Endothelial cell of umbilical vein (primary cell): ENCODE measurements around the gene SOX11. TPM values are rescaled to one million over a fixed set of nuclear protein-coding genes. Genes with fewer than 3 reads are reported as not detected.

Experiments used
- BruUV-seq: library from RNA; stranded (reverse); fragments of 400-500 nt; replicated peaks from 2 replicates; lab custom pipeline; 2021; lab: Mats Ljungman, UMichigan
- CTCF ChIA-PET: fragments of 300-600, 350-600 bp; sonication (Branson Sonifier 250); formaldehyde crosslinking; loops from one replicate; lab custom pipeline; 2021; ENCODE audit warnings: antibody characterized with exemption, inconsistent platforms; lab: Charles Lee
- POLR2A ChIA-PET: fragments of 300-600, 350-600 bp; sonication (Branson Sonifier 250); formaldehyde crosslinking; loops from one replicate; lab custom pipeline; 2021; ENCODE audit warnings: antibody characterized with exemption, inconsistent platforms; lab: Charles Lee
- DNase-seq: peaks from one replicate; pipeline ENCODE4 v3.0.0-alpha.2; 2011; ENCODE audit warnings: low read depth, low spot score
- FAIRE-seq: peaks from 2 replicates; lab custom pipeline; 2011; peaks lifted over from hg19 to GRCh38; lab: Jason Lieb, UNC
- H2AFZ ChIP-seq: 2 replicates; pipeline ENCODE4 v1.6.0; 2012; ENCODE audit warnings: low read depth, low read length, control low read depth, inconsistent platforms
- H3K27ac ChIP-seq: 2 replicates; pipeline ENCODE4 v1.5.1; 2011; ENCODE audit warnings: low read depth, mild to moderate bottlenecking, control low read depth, low read length, moderate library complexity; ENCODE audit not compliant: insufficient read depth
- H3K27me3 ChIP-seq, 2 experiments: 2 replicates each; pipeline versions ENCODE4 v1.6.0 to v1.6.1; 2011; ENCODE audit warnings: low read length in 2 of 2, mixed read lengths in 1 of 2; ENCODE audit not compliant: control insufficient read depth in 2 of 2, insufficient read depth in 2 of 2
- H3K36me3 ChIP-seq, 2 experiments: 2 replicates in 1 of 2; 3 replicates in 1 of 2; pipeline ENCODE4 v1.5.1; 2011; ENCODE audit warnings: low read length in 2 of 2, mild to moderate bottlenecking in 1 of 2, moderate library complexity in 1 of 2; ENCODE audit not compliant: control insufficient read depth in 2 of 2, insufficient read depth in 2 of 2; ENCODE audit errors: extremely low read depth in 1 of 2
- H3K4me1 ChIP-seq: 3 replicates; pipeline ENCODE4 v1.5.1; 2011; ENCODE audit warnings: mild to moderate bottlenecking, low read length; ENCODE audit not compliant: control insufficient read depth, insufficient read depth; ENCODE audit errors: extremely low read depth
- H3K4me2 ChIP-seq: 2 replicates; pipeline ENCODE4 v1.6.1; 2011; ENCODE audit warnings: low read length, control low read depth, mixed read lengths; ENCODE audit not compliant: insufficient read depth
- H3K4me3 ChIP-seq, 3 experiments: fragments of 200-600 bp in 1 of 3; sonication (generic), shearing (Covaris generic) in 1 of 3; replicated peaks in 1 of 3; 2 replicates each; pipeline ENCODE4 v1.5.1; 2011 to 2016; ENCODE audit warnings: control low read depth in 3 of 3, low read length in 3 of 3, mild to moderate bottlenecking in 2 of 3, inconsistent platforms in 1 of 3, low read depth in 1 of 3, moderate library complexity in 1 of 3; ENCODE audit not compliant: insufficient read depth in 1 of 3
- H3K79me2 ChIP-seq: 2 replicates; pipeline ENCODE4 v1.6.0; 2012; ENCODE audit warnings: low read length, inconsistent platforms; ENCODE audit not compliant: control insufficient read depth, insufficient read depth
- H3K9ac ChIP-seq: replicated peaks from 2 replicates; pipeline ENCODE3; 2011; ENCODE audit warnings: low read length, control low read depth; ENCODE audit not compliant: insufficient read depth; ENCODE audit errors: extremely low read depth
- H3K9me1 ChIP-seq: replicated peaks from 3 replicates; pipeline ENCODE4 v1.6.0; 2011; ENCODE audit warnings: mild to moderate bottlenecking, low read length; ENCODE audit not compliant: control insufficient read depth, insufficient read depth; ENCODE audit errors: extremely low read depth
- H3K9me3 ChIP-seq: replicated peaks from 2 replicates; pipeline ENCODE4 v1.5.1; 2012; ENCODE audit warnings: low read length, inconsistent platforms; ENCODE audit not compliant: control insufficient read depth, insufficient read depth
- H4K20me1 ChIP-seq: replicated peaks from 2 replicates; pipeline ENCODE3; 2011; ENCODE audit warnings: mild to moderate bottlenecking, low read length; ENCODE audit not compliant: control insufficient read depth, insufficient read depth; ENCODE audit errors: extremely low read depth
- EZH2 ChIP-seq: IDR thresholded peaks from 2 replicates; pipeline ENCODE4 v1.6.1; 2012; ENCODE audit warnings: borderline replicate concordance, low read depth, mild to moderate bottlenecking, moderate library complexity, low read length, inconsistent platforms; ENCODE audit not compliant: severe bottlenecking
- FOS ChIP-seq: IDR thresholded peaks from 2 replicates; pipeline ENCODE4 v1.6.1; 2011; ENCODE audit warnings: mild to moderate bottlenecking, low read length, moderate library complexity, borderline replicate concordance; ENCODE audit not compliant: insufficient read depth
- GATA2 ChIP-seq: IDR thresholded peaks from 2 replicates; pipeline ENCODE4 v1.7.0; 2011; ENCODE audit warnings: low read depth, mild to moderate bottlenecking, moderate library complexity, mixed read lengths, low read length; ENCODE audit not compliant: insufficient read length, insufficient read depth
- JUN ChIP-seq: IDR thresholded peaks from 2 replicates; pipeline ENCODE4 v1.6.1; 2011; ENCODE audit warnings: borderline replicate concordance, low read depth; ENCODE audit not compliant: insufficient read length, insufficient read depth
- MYC ChIP-seq: IDR thresholded peaks from one replicate; pipeline ENCODE4 v1.6.1; 2011; ENCODE audit warnings: mild to moderate bottlenecking, low read depth, low read length
- POLR2A ChIP-seq: IDR thresholded peaks from 2 replicates; pipeline ENCODE4 v1.6.1; 2012; ENCODE audit warnings: low read depth, mild to moderate bottlenecking, control low read depth, low read length
- POLR2AphosphoS5 ChIP-seq: IDR thresholded peaks from 2 replicates; pipeline ENCODE4 v1.6.1; 2012; ENCODE audit warnings: low read depth, mild to moderate bottlenecking, control low read depth, low read length, moderate library complexity; ENCODE audit not compliant: insufficient read depth
- dilution Hi-C: fragments of 300-500 bp; cut with MboI; formaldehyde crosslinking; loops from one replicate; pipeline ENCODE4 v1.15.0; 2019; ENCODE audit warnings: low sequenced_read_pairs; ENCODE audit not compliant: extremely low pct_ligation_motif_present
- intact Hi-C: fragments of 100-400 bp; cut with micrococcal nuclease; formaldehyde crosslinking; loops from one replicate; pipeline ENCODE4 v1.10.0; 2022
- polyA plus RNA-seq, 4 experiments: library from polyadenylated mRNA; depleted of rRNA in 3 of 4; stranded (reverse) in 3 of 4; unstranded in 1 of 4; fragments of >200 nt; gene quantifications; 2 replicates each; pipeline versions ENCODE4 v1.2.1 to v1.2.3, GENCODE V29; 2011 to 2012; ENCODE audit warnings: missing spikeins in 1 of 4
- total RNA-seq: library from RNA; stranded (reverse); gene quantifications from 2 replicates; pipeline ENCODE4 v1.2.3, GENCODE V29; 2021
- TF ChIP-seq, protein P1 (sequence below): IDR thresholded peaks from 2 replicates; pipeline ENCODE4 v1.6.1; 2011; ENCODE audit not compliant: insufficient read depth, insufficient read length
- TF ChIP-seq, protein P2 (sequence below), 2 donors: IDR thresholded peaks; 1 replicate in 1 of 2; 2 replicates in 1 of 2; pipeline ENCODE4 v1.5.1; 2011; ENCODE audit warnings: low read length in 2 of 2, mild to moderate bottlenecking in 2 of 2, moderate library complexity in 2 of 2, control low read depth in 1 of 2, inconsistent platforms in 1 of 2, low read depth in 1 of 2; ENCODE audit not compliant: insufficient read depth in 1 of 2; ENCODE audit errors: extremely low read depth in 1 of 2

SOX11 gene
- total and polyA plus RNA-seq, 2 donors (not counting 3 experiments of a cell fraction or from before 2014, with no cell fraction given) = not detected

DNA sequence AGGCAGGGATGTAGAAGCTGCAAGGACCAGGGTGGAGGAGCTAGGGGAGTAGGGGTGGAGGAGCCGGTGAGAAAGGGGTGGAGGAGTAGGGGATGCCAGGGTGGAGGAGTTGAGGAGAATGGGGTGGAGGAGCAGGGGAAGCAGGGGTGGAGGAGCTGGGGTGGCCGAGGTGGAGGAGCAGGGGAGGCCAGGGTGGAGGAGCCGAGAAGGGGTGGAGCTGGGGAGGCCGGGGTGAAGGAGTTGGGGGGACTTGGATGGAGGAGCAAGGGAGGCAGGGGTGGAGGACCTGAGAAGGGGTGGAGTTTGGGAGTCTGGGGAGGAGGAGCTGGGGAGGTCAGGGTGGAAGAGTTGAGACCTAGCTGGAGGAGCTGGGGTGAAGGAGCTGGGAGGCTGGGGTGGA is 13.3 kb downstream of the SOX11 start:
- DNase-seq = no peak
- intact Hi-C loops = no loop called here
- BruUV-seq = no TSS peak
- ChIA-PET CTCF (no interaction called here), POLR2A (no interaction called here)
- FAIRE-seq = no peak
- Histone ChIP-seq H3K27ac (no peak overlapping the region), H3K9me1 (no peaks in the 10 kb centered on the region), H2AFZ (no peak overlapping the region), H3K4me1 (no peaks in the 10 kb centered on the region), H3K9ac (no peak overlapping the region), H3K9me3 (peaks cover 2% of the 10 kb centered on the region), H3K36me3 (no peaks in the 10 kb centered on the region), H3K4me2 (no peak overlapping the region), H3K79me2 (no peaks in the 10 kb centered on the region), H4K20me1 (no peaks in the 10 kb centered on the region), H3K27me3 (no peaks in the 10 kb centered on the region), H3K4me3 (no peak overlapping the region)
- TF ChIP-seq POLR2AphosphoS5 (no peak), MYC (no peak), POLR2A (no peak), JUN (no peak), GATA2 (no peak), FOS (no peak), EZH2 (no peak)
- TF ChIP-seq, protein P1, sequence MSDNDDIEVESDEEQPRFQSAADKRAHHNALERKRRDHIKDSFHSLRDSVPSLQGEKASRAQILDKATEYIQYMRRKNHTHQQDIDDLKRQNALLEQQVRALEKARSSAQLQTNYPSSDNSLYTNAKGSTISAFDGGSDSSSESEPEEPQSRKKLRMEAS = no peak
- TF ChIP-seq, protein P2, sequence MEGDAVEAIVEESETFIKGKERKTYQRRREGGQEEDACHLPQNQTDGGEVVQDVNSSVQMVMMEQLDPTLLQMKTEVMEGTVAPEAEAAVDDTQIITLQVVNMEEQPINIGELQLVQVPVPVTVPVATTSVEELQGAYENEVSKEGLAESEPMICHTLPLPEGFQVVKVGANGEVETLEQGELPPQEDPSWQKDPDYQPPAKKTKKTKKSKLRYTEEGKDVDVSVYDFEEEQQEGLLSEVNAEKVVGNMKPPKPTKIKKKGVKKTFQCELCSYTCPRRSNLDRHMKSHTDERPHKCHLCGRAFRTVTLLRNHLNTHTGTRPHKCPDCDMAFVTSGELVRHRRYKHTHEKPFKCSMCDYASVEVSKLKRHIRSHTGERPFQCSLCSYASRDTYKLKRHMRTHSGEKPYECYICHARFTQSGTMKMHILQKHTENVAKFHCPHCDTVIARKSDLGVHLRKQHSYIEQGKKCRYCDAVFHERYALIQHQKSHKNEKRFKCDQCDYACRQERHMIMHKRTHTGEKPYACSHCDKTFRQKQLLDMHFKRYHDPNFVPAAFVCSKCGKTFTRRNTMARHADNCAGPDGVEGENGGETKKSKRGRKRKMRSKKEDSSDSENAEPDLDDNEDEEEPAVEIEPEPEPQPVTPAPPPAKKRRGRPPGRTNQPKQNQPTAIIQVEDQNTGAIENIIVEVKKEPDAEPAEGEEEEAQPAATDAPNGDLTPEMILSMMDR (IDR thresholded peaks at IDR 0.05; ENCODE audit: extremely low read depth in 1 of 2, insufficient read depth in 1 of 2, low read depth in 1 of 2, low read length in 2 of 2) = no peak
- dilution Hi-C loops = no loop called here
